SK-N-SH (cell line): ENCODE data around the gene PLCH1. TPM values are rescaled to one million over a fixed set of nuclear protein-coding genes. Genes with fewer than 3 reads are reported as not detected.

Experiments
- CTCF ChIA-PET: fragments of 300-600, 350-600 bp; formaldehyde crosslinking; extraction: SDS; loops from one replicate; lab custom pipeline; 2021; lab: Yijun Ruan, JAX
- POLR2A ChIA-PET: fragments of 350-600 bp; sonication (Branson Sonifier 250); formaldehyde crosslinking; extraction: SDS; loops from one replicate; lab custom pipeline; 2020; ENCODE audit warnings: antibody characterized with exemption, inconsistent platforms; lab: Yijun Ruan, JAX
- DNase-seq: peaks from one replicate; pipeline ENCODE4 v3.0.0; 2012
- H2AFZ ChIP-seq: fragments of 200-600 bp; sonication (generic); 2 replicates; pipeline ENCODE4 v1.8.1; 2016; ENCODE audit warnings: antibody characterized with exemption, mild to moderate bottlenecking, low read depth
- H3F3A ChIP-seq: fragments of 200-600 bp; sonication (generic); replicated peaks from 2 replicates; pipeline ENCODE3; 2016; ENCODE audit warnings: antibody characterized with exemption, mild to moderate bottlenecking; ENCODE audit not compliant: insufficient read depth
- H3K27ac ChIP-seq, 2 experiments: fragments of 200-500 bp in 1 of 2; fragments of 200-600 bp in 1 of 2; sonication (Bioruptor generic) in 1 of 2; sonication (generic), shearing (Covaris generic) in 1 of 2; 2 replicates each; pipeline versions ENCODE4 v1.5.1 to v1.6.1; 2014 to 2016; ENCODE audit warnings: low read depth in 2 of 2, inconsistent platforms in 1 of 2, low read length in 1 of 2, mild to moderate bottlenecking in 1 of 2, mixed read lengths in 1 of 2
- H3K27me3 ChIP-seq: fragments of 200-600 bp; sonication (generic), shearing (Covaris generic); 2 replicates; pipeline ENCODE4 v1.6.1; 2016; ENCODE audit warnings: mixed run types; ENCODE audit not compliant: insufficient read depth
- H3K36me3 ChIP-seq, 2 experiments: fragments of 200-500 bp in 1 of 2; fragments of 200-600 bp in 1 of 2; sonication (Bioruptor generic) in 1 of 2; sonication (generic) in 1 of 2; replicated peaks in 1 of 2; 2 replicates each; pipeline versions ENCODE3 to v1.5.1; 2014 to 2016; ENCODE audit warnings: low read length in 1 of 2, mild to moderate bottlenecking in 1 of 2; ENCODE audit not compliant: insufficient read depth in 2 of 2, control insufficient read depth in 1 of 2
- H3K4me1 ChIP-seq, 2 experiments: fragments of 200-500 bp in 1 of 2; fragments of 200-600 bp in 1 of 2; sonication (Bioruptor generic) in 1 of 2; sonication (generic), shearing (Covaris generic) in 1 of 2; 2 replicates each; pipeline versions ENCODE4 v1.5.1 to v1.6.1; 2014 to 2016; ENCODE audit warnings: low read depth in 1 of 2, low read length in 1 of 2, mixed run types in 1 of 2; ENCODE audit not compliant: insufficient read depth in 2 of 2, control insufficient read depth in 1 of 2
- H3K4me2 ChIP-seq: fragments of 200-600 bp; sonication (generic), shearing (Covaris generic); 2 replicates; pipeline ENCODE4 v1.6.1; 2017; ENCODE audit warnings: mixed run types
- H3K4me3 ChIP-seq, 2 experiments: fragments of 200-500 bp in 1 of 2; fragments of 200-600 bp in 1 of 2; sonication (Bioruptor generic) in 1 of 2; sonication (generic), shearing (Covaris generic) in 1 of 2; 2 replicates each; pipeline versions ENCODE4 v1.5.1 to v1.8.1; 2014 to 2016; ENCODE audit warnings: low read depth in 2 of 2, inconsistent platforms in 1 of 2, low read length in 1 of 2, mild to moderate bottlenecking in 1 of 2, mixed read lengths in 1 of 2, moderate library complexity in 1 of 2
- H3K79me2 ChIP-seq: fragments of 200-600 bp; sonication (generic); 2 replicates; pipeline ENCODE4 v1.8.1; 2017; ENCODE audit warnings: mild to moderate bottlenecking; ENCODE audit not compliant: insufficient read depth
- H3K9ac ChIP-seq: fragments of 200-600 bp; sonication (generic); 2 replicates; pipeline ENCODE4 v1.6.1; 2017; ENCODE audit warnings: mixed run types
- H3K9me2 ChIP-seq: fragments of 200-600 bp; sonication (generic); 2 replicates; pipeline ENCODE4 v1.6.1; 2017; ENCODE audit warnings: mixed run types
- H3K9me3 ChIP-seq: fragments of 200-600 bp; sonication (generic); 2 replicates; pipeline ENCODE4 v1.6.1; 2017; ENCODE audit warnings: mixed run types, mild to moderate bottlenecking, moderate library complexity
- H4K20me1 ChIP-seq: fragments of 200-600 bp; sonication (generic); 2 replicates; pipeline ENCODE4 v1.6.1; 2017; ENCODE audit warnings: mild to moderate bottlenecking, mixed run types; ENCODE audit not compliant: insufficient read depth
- EZH2phosphoT487 ChIP-seq: fragments of 200-600 bp; sonication (generic); IDR thresholded peaks from 2 replicates; pipeline ENCODE4 v1.6.1; 2017; ENCODE audit warnings: low read depth, mixed run types, mild to moderate bottlenecking, antibody characterized with exemption, moderate library complexity, borderline replicate concordance
- FOSL2 ChIP-seq: IDR thresholded peaks from 2 replicates; pipeline ENCODE4 v1.4.0; 2012; ENCODE audit warnings: low read depth, mild to moderate bottlenecking, moderate library complexity, borderline replicate concordance
- GATA2 ChIP-seq: sonication (generic); formaldehyde crosslinking; IDR thresholded peaks from 2 replicates; pipeline ENCODE4 v1.5.0; 2020; ENCODE audit warnings: mild to moderate bottlenecking, missing genetic modification reagents
- JUND ChIP-seq: IDR thresholded peaks from 2 replicates; pipeline ENCODE4 v1.4.0; 2012
- MAX ChIP-seq: IDR thresholded peaks from 2 replicates; pipeline ENCODE4 v1.4.0; 2012; ENCODE audit warnings: low read depth
- MEF2A ChIP-seq: IDR thresholded peaks from 2 replicates; pipeline ENCODE4 v1.4.0; 2012; ENCODE audit warnings: low read depth, borderline replicate concordance
- NFIC ChIP-seq: IDR thresholded peaks from 2 replicates; pipeline ENCODE4 v1.4.0; 2012; ENCODE audit warnings: borderline replicate concordance
- NRF1 ChIP-seq: IDR thresholded peaks from 2 replicates; pipeline ENCODE4 v1.6.1; 2012; ENCODE audit warnings: low read depth, mild to moderate bottlenecking, low read length
- RAD21 ChIP-seq: IDR thresholded peaks from 2 replicates; pipeline ENCODE4 v1.6.1; 2012; ENCODE audit warnings: mild to moderate bottlenecking, low read length
- RCOR1 ChIP-seq: fragments of 150-350 bp; IDR thresholded peaks from 2 replicates; pipeline ENCODE4 v1.6.1; 2017; ENCODE audit warnings: antibody characterized with exemption, low read length
- RFX5 ChIP-seq: IDR thresholded peaks from 2 replicates; pipeline ENCODE4 v1.6.1; 2012; ENCODE audit warnings: mild to moderate bottlenecking, improper control_type of control experiment, low read length
- RXRA ChIP-seq: IDR thresholded peaks from 2 replicates; pipeline ENCODE4 v1.4.0; 2012; ENCODE audit warnings: low read depth, mild to moderate bottlenecking, borderline replicate concordance
- SIN3A ChIP-seq: IDR thresholded peaks from 2 replicates; pipeline ENCODE4 v1.6.1; 2012; ENCODE audit warnings: low read depth, mild to moderate bottlenecking, low read length, moderate library complexity, borderline replicate concordance
- TAF1 ChIP-seq: IDR thresholded peaks from 2 replicates; pipeline ENCODE4 v1.6.1; 2012; ENCODE audit warnings: low read depth, mild to moderate bottlenecking, low read length, moderate library complexity, borderline replicate concordance
- TCF12 ChIP-seq: IDR thresholded peaks from 2 replicates; pipeline ENCODE4 v1.4.0; 2012
- TEAD4 ChIP-seq: IDR thresholded peaks from 2 replicates; pipeline ENCODE4 v1.4.0; 2012; ENCODE audit warnings: mild to moderate bottlenecking, borderline replicate concordance; ENCODE audit not compliant: insufficient read depth
- YY1 ChIP-seq: IDR thresholded peaks from 2 replicates; pipeline ENCODE4 v1.4.0; 2012; ENCODE audit warnings: low read depth, mild to moderate bottlenecking
- WGBS: methylation state at CpG from one replicate; pipeline ENCODE4 v1.1.6; 2017; ENCODE audit warnings: low lambda C conversion rate; 5-methylcytosine and 5-hydroxymethylcytosine counted together
- polyA plus RNA-seq, 3 experiments: library from polyadenylated mRNA; depleted of rRNA; stranded (reverse); fragments of >200 nt; gene quantifications; 2 replicates each; pipeline ENCODE4 v1.2.3, GENCODE V29; 2012
- TF ChIP-seq, protein P1 (sequence below): IDR thresholded peaks from 2 replicates; pipeline ENCODE4 v1.6.1; 2012; ENCODE audit warnings: mild to moderate bottlenecking, low read depth, low read length, moderate library complexity
- TF ChIP-seq, protein P2 (sequence below): fragments of 150-350 bp; IDR thresholded peaks from 2 replicates; pipeline ENCODE4 v1.6.1; 2017; ENCODE audit warnings: antibody characterized with exemption, low read length, low read depth, borderline replicate concordance
- TF ChIP-seq, protein P3 (sequence below): IDR thresholded peaks from 2 replicates; pipeline ENCODE4 v1.4.0; 2012; ENCODE audit warnings: low read depth, borderline replicate concordance
- TF ChIP-seq, protein P4 (sequence below): IDR thresholded peaks from 2 replicates; pipeline ENCODE4; 2012

Gene PLCH1
- polyA plus RNA-seq, 1 of the 3 experiments (the other 2 are of a cell fraction), result 0.26 TPM

GRCh38 chr3:155661760-155662159, 83.1 kb downstream of the PLCH1 start (continued):
- TF ChIP-seq, protein P1, sequence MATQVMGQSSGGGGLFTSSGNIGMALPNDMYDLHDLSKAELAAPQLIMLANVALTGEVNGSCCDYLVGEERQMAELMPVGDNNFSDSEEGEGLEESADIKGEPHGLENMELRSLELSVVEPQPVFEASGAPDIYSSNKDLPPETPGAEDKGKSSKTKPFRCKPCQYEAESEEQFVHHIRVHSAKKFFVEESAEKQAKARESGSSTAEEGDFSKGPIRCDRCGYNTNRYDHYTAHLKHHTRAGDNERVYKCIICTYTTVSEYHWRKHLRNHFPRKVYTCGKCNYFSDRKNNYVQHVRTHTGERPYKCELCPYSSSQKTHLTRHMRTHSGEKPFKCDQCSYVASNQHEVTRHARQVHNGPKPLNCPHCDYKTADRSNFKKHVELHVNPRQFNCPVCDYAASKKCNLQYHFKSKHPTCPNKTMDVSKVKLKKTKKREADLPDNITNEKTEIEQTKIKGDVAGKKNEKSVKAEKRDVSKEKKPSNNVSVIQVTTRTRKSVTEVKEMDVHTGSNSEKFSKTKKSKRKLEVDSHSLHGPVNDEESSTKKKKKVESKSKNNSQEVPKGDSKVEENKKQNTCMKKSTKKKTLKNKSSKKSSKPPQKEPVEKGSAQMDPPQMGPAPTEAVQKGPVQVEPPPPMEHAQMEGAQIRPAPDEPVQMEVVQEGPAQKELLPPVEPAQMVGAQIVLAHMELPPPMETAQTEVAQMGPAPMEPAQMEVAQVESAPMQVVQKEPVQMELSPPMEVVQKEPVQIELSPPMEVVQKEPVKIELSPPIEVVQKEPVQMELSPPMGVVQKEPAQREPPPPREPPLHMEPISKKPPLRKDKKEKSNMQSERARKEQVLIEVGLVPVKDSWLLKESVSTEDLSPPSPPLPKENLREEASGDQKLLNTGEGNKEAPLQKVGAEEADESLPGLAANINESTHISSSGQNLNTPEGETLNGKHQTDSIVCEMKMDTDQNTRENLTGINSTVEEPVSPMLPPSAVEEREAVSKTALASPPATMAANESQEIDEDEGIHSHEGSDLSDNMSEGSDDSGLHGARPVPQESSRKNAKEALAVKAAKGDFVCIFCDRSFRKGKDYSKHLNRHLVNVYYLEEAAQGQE, result no peak
- no peak for TF ChIP-seq NFIC
- TF ChIP-seq NRF1, result no peak
- no peak for TF ChIP-seq TAF1

- Histone ChIP-seq H3K27ac (no peak overlapping the region), H3K4me1 (peaks cover 0 to 5% of the 10 kb centered on the region in 2 experiments; a peak in 1 of 4 replicates), H2AFZ (no peak overlapping the region), H4K20me1 (no peaks in the 10 kb centered on the region), H3K9ac (no peak overlapping the region), H3K36me3 (no peaks in the 10 kb centered on the region), H3K9me2 (no peaks in the 10 kb centered on the region), H3F3A (no peaks in the 10 kb centered on the region), H3K9me3 (no peaks in the 10 kb centered on the region), H3K4me3 (no peak overlapping the region), H3K27me3 (peaks cover 6% of the 10 kb centered on the region; the same call in 1 of the 2 replicates), H3K4me2 (no peak overlapping the region), H3K79me2 (no peaks in the 10 kb centered on the region)
- 73% methylated on average over 1 of the region's 1 CpG for WGBS
- ChIA-PET CTCF (interaction anchor here (1.1 to 2.0 kb wide), 3 partner anchors 9 to 279 kb away, joined by 3 to 7 read pairs (median 3); no protein-coding TSS in a partner anchor), POLR2A (no interaction called here)
- DNase-seq, result no peak
- TF ChIP-seq RXRA (no peak), MEF2A (no peak), YY1 (no peak), TAF1 (no peak), RAD21 (no peak), GATA2 (CRISPR knock-in tag) (no peak), TCF12 (no peak), RFX5 (no peak), SIN3A (no peak), EZH2phosphoT487 (no peak), FOSL2 (no peak), RCOR1 (no peak), JUND (no peak), TEAD4 (no peak), MAX (no peak)
- TF ChIP-seq, protein P2, sequence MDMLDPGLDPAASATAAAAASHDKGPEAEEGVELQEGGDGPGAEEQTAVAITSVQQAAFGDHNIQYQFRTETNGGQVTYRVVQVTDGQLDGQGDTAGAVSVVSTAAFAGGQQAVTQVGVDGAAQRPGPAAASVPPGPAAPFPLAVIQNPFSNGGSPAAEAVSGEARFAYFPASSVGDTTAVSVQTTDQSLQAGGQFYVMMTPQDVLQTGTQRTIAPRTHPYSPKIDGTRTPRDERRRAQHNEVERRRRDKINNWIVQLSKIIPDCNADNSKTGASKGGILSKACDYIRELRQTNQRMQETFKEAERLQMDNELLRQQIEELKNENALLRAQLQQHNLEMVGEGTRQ, result no peak
- TF ChIP-seq, protein P3, sequence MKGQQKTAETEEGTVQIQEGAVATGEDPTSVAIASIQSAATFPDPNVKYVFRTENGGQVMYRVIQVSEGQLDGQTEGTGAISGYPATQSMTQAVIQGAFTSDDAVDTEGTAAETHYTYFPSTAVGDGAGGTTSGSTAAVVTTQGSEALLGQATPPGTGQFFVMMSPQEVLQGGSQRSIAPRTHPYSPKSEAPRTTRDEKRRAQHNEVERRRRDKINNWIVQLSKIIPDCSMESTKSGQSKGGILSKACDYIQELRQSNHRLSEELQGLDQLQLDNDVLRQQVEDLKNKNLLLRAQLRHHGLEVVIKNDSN, result no peak
- TF ChIP-seq, protein P4, sequence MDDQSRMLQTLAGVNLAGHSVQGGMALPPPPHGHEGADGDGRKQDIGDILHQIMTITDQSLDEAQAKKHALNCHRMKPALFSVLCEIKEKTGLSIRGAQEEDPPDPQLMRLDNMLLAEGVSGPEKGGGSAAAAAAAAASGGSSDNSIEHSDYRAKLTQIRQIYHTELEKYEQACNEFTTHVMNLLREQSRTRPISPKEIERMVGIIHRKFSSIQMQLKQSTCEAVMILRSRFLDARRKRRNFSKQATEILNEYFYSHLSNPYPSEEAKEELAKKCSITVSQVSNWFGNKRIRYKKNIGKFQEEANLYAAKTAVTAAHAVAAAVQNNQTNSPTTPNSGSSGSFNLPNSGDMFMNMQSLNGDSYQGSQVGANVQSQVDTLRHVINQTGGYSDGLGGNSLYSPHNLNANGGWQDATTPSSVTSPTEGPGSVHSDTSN, result no peak
- TF ChIP-seq, protein P1, result no peak
These were observed 83.8 kb downstream of the PLCH1 start for GRCh38 chr3:155661042-155661441.
